H9 (cell line): Measurements from ENCODE around the gene PLEKHA5. TPM values are rescaled to one million over a fixed set of nuclear protein-coding genes. Genes with fewer than 3 reads are reported as not detected.
A peak's percentile ranks its signal among the peaks of the same experiment; 100 is the strongest.

Source experiments
- DNase-seq: peaks from one replicate; pipeline ENCODE4 v3.0.0-alpha.2; 2017
- H2AFZ ChIP-seq: one replicate; pipeline ENCODE4 v1.6.1; 2013; ENCODE audit warnings: mild to moderate bottlenecking, low read length, control low read depth, moderate library complexity
- H2AK5ac ChIP-seq: 2 replicates; pipeline ENCODE4 v1.6.1; 2013; ENCODE audit warnings: low read length, control low read depth, mixed read lengths; ENCODE audit not compliant: insufficient read length
- H2BK120ac ChIP-seq: one replicate; pipeline ENCODE4 v1.6.1; 2013; ENCODE audit warnings: low read depth, mild to moderate bottlenecking, low read length, control low read depth, inconsistent platforms; ENCODE audit not compliant: poor library complexity, severe bottlenecking
- H2BK12ac ChIP-seq: 2 replicates; pipeline ENCODE4 v1.6.1; 2013; ENCODE audit warnings: low read length, control low read depth, mixed read lengths, low read depth; ENCODE audit not compliant: insufficient read length
- H2BK15ac ChIP-seq: 2 replicates; pipeline ENCODE4 v1.6.1; 2013; ENCODE audit warnings: low read depth, low read length, control low read depth
- H2BK20ac ChIP-seq: one replicate; pipeline ENCODE4 v1.6.1; 2013; ENCODE audit warnings: low read depth, mild to moderate bottlenecking, low read length, control low read depth, inconsistent platforms; ENCODE audit not compliant: poor library complexity, severe bottlenecking
- H2BK5ac ChIP-seq: 2 replicates; pipeline ENCODE4 v1.6.1; 2013; ENCODE audit warnings: low read length, control low read depth, mixed read lengths; ENCODE audit not compliant: insufficient read length
- H3K14ac ChIP-seq: 2 replicates; pipeline ENCODE4 v1.6.1; 2013; ENCODE audit warnings: low read length, control low read depth; ENCODE audit not compliant: insufficient read depth
- H3K18ac ChIP-seq: 2 replicates; pipeline ENCODE4 v1.6.1; 2013; ENCODE audit warnings: low read depth, mild to moderate bottlenecking, mixed read lengths, low read length, control low read depth; ENCODE audit not compliant: insufficient read length
- H3K23ac ChIP-seq: 2 replicates; pipeline ENCODE4 v1.6.1; 2013; ENCODE audit warnings: low read length, control low read depth, mixed read lengths, low read depth; ENCODE audit not compliant: insufficient read length
- H3K23me2 ChIP-seq: 2 replicates; pipeline ENCODE4 v1.6.1; 2013; ENCODE audit warnings: low read depth, mild to moderate bottlenecking, mixed read lengths, low read length, control low read depth; ENCODE audit not compliant: insufficient read length, poor library complexity, severe bottlenecking
- H3K27ac ChIP-seq: 2 replicates; pipeline ENCODE4 v1.5.1; 2013; ENCODE audit warnings: low read length, control low read depth, mixed read lengths, low read depth; ENCODE audit not compliant: insufficient read length
- H3K27me3 ChIP-seq: 2 replicates; pipeline ENCODE4 v1.6.1; 2013; ENCODE audit warnings: low read length, control low read depth, inconsistent platforms; ENCODE audit not compliant: insufficient read depth
- H3K4ac ChIP-seq: 2 replicates; pipeline ENCODE4 v1.6.1; 2013; ENCODE audit warnings: low read depth, mild to moderate bottlenecking, control low read depth, inconsistent platforms, low read length, moderate library complexity
- H3K4me1 ChIP-seq: 2 replicates; pipeline ENCODE4 v1.6.1; 2013; ENCODE audit warnings: low read length, control low read depth, inconsistent platforms; ENCODE audit not compliant: insufficient read depth
- H3K4me2 ChIP-seq: 2 replicates; pipeline ENCODE4 v1.6.1; 2013; ENCODE audit warnings: low read length, control low read depth, mixed read lengths; ENCODE audit not compliant: insufficient read length, insufficient read depth
- H3K56ac ChIP-seq: 2 replicates; pipeline ENCODE4 v1.6.1; 2013; ENCODE audit warnings: low read depth, mild to moderate bottlenecking, mixed read lengths, low read length, control low read depth; ENCODE audit not compliant: insufficient read length
- H3K79me1 ChIP-seq: 2 replicates; pipeline ENCODE4 v1.6.1; 2013; ENCODE audit warnings: low read depth, mild to moderate bottlenecking, moderate library complexity, low read length, control low read depth, inconsistent platforms; ENCODE audit not compliant: insufficient read depth, poor library complexity, severe bottlenecking
- H3K79me2 ChIP-seq: 2 replicates; pipeline ENCODE4 v1.6.1; 2013; ENCODE audit warnings: low read length, control low read depth, inconsistent platforms; ENCODE audit not compliant: insufficient read depth
- H3K9ac ChIP-seq: 2 replicates; pipeline ENCODE4 v1.6.1; 2013; ENCODE audit warnings: low read length, control low read depth, mixed read lengths; ENCODE audit not compliant: insufficient read length; ENCODE audit errors: extremely low read depth
- H3K9me3 ChIP-seq: one replicate; pipeline ENCODE4 v1.6.1; 2013; ENCODE audit warnings: low read depth, low read length, inconsistent platforms; ENCODE audit not compliant: control insufficient read depth
- H3T11ph ChIP-seq: one replicate; pipeline ENCODE4 v1.6.1; 2013; ENCODE audit warnings: mild to moderate bottlenecking, low read length, control low read depth, inconsistent platforms
- H4K20me1 ChIP-seq: one replicate; pipeline ENCODE4 v1.6.1; 2013; ENCODE audit not compliant: control insufficient read depth, insufficient read length, insufficient read depth
- H4K5ac ChIP-seq: 2 replicates; pipeline ENCODE4 v1.6.1; 2013; ENCODE audit warnings: low read depth, mild to moderate bottlenecking, mixed read lengths, low read length, control low read depth; ENCODE audit not compliant: insufficient read length
- H4K8ac ChIP-seq: replicated peaks from 2 replicates; pipeline ENCODE4 v1.6.1; 2013; ENCODE audit warnings: low read length, control low read depth, mixed read lengths, low read depth; ENCODE audit not compliant: insufficient read length
- H4K91ac ChIP-seq: 2 replicates; pipeline ENCODE4 v1.6.1; 2013; ENCODE audit warnings: low read depth, mild to moderate bottlenecking, moderate library complexity, mixed read lengths, low read length, control low read depth; ENCODE audit not compliant: insufficient read length
- H3K27ac Mint-ChIP-seq, 3 experiments: 2 replicates in 2 of 3; 3 replicates in 1 of 3; pipeline ENCODE4 v1.8.0; 2020 to 2021; ENCODE audit warnings: mixed read lengths in 3 of 3, mild to moderate bottlenecking in 1 of 3, moderate library complexity in 1 of 3
- H3K27me3 Mint-ChIP-seq: 2 replicates; pipeline ENCODE4 v1.8.0; 2021; ENCODE audit warnings: low read depth, mild to moderate bottlenecking, moderate library complexity, mixed read lengths
- H3K36me3 Mint-ChIP-seq, 3 experiments: 2 replicates in 2 of 3; 3 replicates in 1 of 3; pipeline ENCODE4 v1.8.0; 2020 to 2021; ENCODE audit warnings: low read depth in 3 of 3, mixed read lengths in 3 of 3; ENCODE audit not compliant: insufficient read depth in 1 of 3
- H3K4me1 Mint-ChIP-seq, 2 experiments: 2 replicates each; pipeline ENCODE4 v1.8.0; 2020; ENCODE audit warnings: mixed read lengths in 2 of 2
- H3K4me3 Mint-ChIP-seq, 2 experiments: 2 replicates in 1 of 2; 3 replicates in 1 of 2; pipeline ENCODE4 v1.8.0; 2020 to 2021; ENCODE audit warnings: mild to moderate bottlenecking in 2 of 2, mixed read lengths in 2 of 2, moderate library complexity in 1 of 2
- H3K9me3 Mint-ChIP-seq, 2 experiments: 2 replicates in 1 of 2; 3 replicates in 1 of 2; pipeline ENCODE4 v1.8.0; 2020; ENCODE audit warnings: mild to moderate bottlenecking in 2 of 2, mixed read lengths in 2 of 2, moderate library complexity in 1 of 2
- WGBS: extraction: QIAGEN DNeasy Blood & Tissue Kit; methylation state at CpG from one replicate; pipeline ENCODE4 v1.1.7; 2013; ENCODE audit warnings: missing lambda C conversion rate, low lambda C conversion rate, mixed read lengths; ENCODE audit not compliant: insufficient read length; ENCODE audit errors: extremely low coverage; 5-methylcytosine and 5-hydroxymethylcytosine counted together
- total RNA-seq: library from RNA; stranded (reverse); gene quantifications from 2 replicates; pipeline ENCODE4 v1.2.1, GENCODE V29; 2021
- TF ChIP-seq, protein P1 (sequence below): fragments of 200-600 bp; sonication (generic); conservative IDR thresholded peaks from 3 replicates; pipeline ENCODE4 v1.8.0; 2021; ENCODE audit warnings: antibody characterized with exemption, mild to moderate bottlenecking

Gene PLEKHA5
- total RNA-seq, 1 experiment from 2014 or later: 86.7 TPM

DNA sequence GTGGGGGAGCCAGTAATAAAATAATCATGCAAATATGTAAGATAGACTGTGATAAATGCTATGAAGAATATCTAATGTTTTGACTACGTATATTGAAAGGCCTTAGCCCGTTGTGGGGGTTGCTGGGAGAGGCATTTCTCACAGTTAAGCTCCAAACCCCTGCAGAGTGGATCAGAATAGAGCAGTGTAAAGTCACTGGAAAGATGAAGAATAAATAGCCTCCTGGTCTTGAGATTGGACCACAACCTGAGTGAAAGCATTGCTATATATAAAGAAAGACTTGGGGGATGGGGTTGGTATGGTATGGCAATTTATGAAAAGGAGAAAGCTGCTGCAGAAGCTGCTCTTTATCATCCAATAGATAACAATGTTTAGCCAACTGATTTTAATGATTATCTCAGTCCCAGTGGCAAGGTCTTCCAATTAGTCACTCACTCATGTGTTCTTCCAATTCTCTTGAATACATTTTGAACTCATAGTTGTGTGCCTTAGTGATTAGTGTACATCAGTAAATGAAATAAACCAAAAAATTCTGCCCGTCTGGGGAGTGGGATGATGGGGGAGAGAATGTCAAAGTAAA, 10.2 kb downstream of the PLEKHA5 start:
- Histone ChIP-seq H2BK20ac (no peak overlapping the region), H2AFZ (no peak overlapping the region), H3K27ac (no peak overlapping the region), H2BK15ac (no peak overlapping the region), H3K4me1 (peaks cover 5% of the 10 kb centered on the region; the same call in 1 of the 2 replicates), H2BK120ac (no peak overlapping the region), H4K5ac (no peak overlapping the region), H2BK12ac (no peak overlapping the region), H3K23ac (no peak overlapping the region), H3K9ac (no peak overlapping the region), H3K56ac (no peak overlapping the region), H3K14ac (no peak overlapping the region), H2BK5ac (no peak overlapping the region), H3K79me1 (peaks cover 11% of the 10 kb centered on the region), H3K23me2 (no peaks in the 10 kb centered on the region), H4K20me1 (no peaks in the 10 kb centered on the region), H3K4me2 (no peak overlapping the region), H3T11ph (no peak overlapping the region), H3K79me2 (peaks cover 28% of the 10 kb centered on the region; the same call in 1 of the 2 replicates), H2AK5ac (no peak overlapping the region), H4K8ac (no peak overlapping the region), H3K4ac (no peak overlapping the region), H3K18ac (no peak overlapping the region), H3K9me3 (no peaks in the 10 kb centered on the region), H3K27me3 (no peaks in the 10 kb centered on the region), H4K91ac (no peak overlapping the region)
- WGBS: no CpG with 5 or more reads among the region's 3 CpGs
- no peaks in the 10 kb centered on the region for H3K9me3 Mint-ChIP-seq
- peaks cover 24 to 66% (median 54%) of the 10 kb centered on the region in 3 experiments; a peak in 6 of 7 replicates for H3K36me3 Mint-ChIP-seq
- peak overlapping the region in 1 of 3 experiments; percentile 48; a peak in 1 of 7 replicates for H3K27ac Mint-ChIP-seq
- H3K27me3 Mint-ChIP-seq: no peaks in the 10 kb centered on the region
- DNase-seq: no peak
- peaks cover 45 to 50% of the 10 kb centered on the region in 2 experiments for H3K4me1 Mint-ChIP-seq
- TF ChIP-seq, protein P1, sequence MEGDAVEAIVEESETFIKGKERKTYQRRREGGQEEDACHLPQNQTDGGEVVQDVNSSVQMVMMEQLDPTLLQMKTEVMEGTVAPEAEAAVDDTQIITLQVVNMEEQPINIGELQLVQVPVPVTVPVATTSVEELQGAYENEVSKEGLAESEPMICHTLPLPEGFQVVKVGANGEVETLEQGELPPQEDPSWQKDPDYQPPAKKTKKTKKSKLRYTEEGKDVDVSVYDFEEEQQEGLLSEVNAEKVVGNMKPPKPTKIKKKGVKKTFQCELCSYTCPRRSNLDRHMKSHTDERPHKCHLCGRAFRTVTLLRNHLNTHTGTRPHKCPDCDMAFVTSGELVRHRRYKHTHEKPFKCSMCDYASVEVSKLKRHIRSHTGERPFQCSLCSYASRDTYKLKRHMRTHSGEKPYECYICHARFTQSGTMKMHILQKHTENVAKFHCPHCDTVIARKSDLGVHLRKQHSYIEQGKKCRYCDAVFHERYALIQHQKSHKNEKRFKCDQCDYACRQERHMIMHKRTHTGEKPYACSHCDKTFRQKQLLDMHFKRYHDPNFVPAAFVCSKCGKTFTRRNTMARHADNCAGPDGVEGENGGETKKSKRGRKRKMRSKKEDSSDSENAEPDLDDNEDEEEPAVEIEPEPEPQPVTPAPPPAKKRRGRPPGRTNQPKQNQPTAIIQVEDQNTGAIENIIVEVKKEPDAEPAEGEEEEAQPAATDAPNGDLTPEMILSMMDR: no peak
- no peak overlapping the region for H3K4me3 Mint-ChIP-seq
